GM12874 (cell line): ENCODE results near the gene TBK1.

Experiments
- TF ChIP-seq, protein P1 (sequence below): IDR thresholded peaks from 2 replicates; pipeline ENCODE4 v1.5.1; 2011; ENCODE audit warnings: low read depth, mild to moderate bottlenecking, control low read depth, low read length, moderate library complexity; ENCODE audit not compliant: insufficient read depth

Gene TBK1

DNA sequence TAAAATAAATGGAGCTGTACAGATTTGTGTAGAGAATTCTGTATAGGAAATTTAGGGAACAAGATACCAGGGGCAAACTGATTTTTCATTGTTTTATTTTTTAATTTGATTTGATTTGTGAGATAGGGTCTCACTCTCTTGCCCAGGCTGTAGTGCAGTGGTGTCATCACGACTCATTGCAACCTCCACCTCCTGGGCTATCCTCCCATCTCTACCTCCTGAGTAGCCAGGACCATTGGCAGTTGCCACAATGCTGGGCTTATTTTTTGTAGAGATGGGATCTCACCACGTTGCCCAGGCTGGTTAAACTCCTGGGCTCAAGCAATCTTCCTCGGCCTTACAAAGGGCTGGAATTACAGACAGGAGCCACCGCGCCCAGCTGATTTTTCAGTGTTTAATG is 18.0 kb upstream of the TBK1 start:
- TF ChIP-seq, protein P1, sequence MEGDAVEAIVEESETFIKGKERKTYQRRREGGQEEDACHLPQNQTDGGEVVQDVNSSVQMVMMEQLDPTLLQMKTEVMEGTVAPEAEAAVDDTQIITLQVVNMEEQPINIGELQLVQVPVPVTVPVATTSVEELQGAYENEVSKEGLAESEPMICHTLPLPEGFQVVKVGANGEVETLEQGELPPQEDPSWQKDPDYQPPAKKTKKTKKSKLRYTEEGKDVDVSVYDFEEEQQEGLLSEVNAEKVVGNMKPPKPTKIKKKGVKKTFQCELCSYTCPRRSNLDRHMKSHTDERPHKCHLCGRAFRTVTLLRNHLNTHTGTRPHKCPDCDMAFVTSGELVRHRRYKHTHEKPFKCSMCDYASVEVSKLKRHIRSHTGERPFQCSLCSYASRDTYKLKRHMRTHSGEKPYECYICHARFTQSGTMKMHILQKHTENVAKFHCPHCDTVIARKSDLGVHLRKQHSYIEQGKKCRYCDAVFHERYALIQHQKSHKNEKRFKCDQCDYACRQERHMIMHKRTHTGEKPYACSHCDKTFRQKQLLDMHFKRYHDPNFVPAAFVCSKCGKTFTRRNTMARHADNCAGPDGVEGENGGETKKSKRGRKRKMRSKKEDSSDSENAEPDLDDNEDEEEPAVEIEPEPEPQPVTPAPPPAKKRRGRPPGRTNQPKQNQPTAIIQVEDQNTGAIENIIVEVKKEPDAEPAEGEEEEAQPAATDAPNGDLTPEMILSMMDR: no peak

DNA sequence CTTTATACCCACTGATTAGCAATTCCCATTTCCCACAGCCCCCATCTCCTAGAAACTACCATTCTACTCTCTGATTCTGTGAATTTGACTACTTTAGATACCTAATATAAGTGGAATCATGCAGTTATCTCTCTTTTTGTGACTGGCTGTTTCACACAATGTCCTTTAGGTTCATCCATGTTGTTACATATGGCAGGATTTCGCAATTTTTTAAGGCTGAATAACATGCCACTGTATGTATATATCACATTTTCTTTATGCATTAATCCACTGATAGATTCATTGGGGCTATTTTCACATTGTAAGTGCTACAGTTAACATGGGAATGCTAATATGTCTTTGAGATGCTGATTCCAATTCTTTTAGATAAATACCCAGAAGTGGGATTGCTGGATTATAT is 11.8 kb upstream of the TBK1 start:
- TF ChIP-seq, protein P1: no peak

DNA sequence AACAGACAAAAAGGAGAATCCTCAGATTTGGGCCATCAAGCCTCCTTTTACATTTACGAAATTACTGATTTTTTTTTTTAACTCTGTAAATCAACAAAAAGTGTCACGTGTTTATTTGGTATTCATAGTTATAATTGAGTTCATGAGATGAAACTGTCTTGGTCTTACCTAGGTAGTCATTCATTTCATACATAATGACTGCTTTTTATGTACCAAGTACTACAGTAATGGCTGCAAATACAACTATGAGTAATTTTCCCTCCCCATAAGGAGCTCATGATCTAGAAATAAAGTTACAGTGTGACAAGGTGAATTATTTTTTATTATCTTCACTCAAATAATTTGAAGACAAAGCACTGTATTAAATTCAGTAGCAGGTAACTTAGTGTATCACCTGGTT is 6.4 kb upstream of the TBK1 start:
- TF ChIP-seq, protein P1: no peak

DNA sequence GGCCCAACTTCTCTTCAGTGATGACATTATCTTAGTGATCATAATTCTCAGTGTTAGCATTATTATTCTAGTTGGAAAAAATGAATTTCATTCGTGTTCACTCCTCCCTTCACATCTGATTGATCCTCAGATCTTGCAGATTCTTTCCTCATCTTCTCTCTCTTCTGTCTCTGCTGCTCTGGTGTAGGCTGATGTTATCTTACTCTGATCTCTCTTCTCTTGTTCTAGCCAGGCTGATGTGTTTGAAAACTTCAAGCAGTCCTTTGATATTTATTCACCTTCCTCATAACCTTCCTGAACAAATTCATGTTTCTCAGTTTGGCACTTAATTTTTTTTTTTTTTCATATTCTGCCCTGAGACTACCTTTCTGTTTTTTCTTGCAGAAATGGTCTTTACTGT is 5.6 kb upstream of the TBK1 start:
- TF ChIP-seq, protein P1: no peak

DNA sequence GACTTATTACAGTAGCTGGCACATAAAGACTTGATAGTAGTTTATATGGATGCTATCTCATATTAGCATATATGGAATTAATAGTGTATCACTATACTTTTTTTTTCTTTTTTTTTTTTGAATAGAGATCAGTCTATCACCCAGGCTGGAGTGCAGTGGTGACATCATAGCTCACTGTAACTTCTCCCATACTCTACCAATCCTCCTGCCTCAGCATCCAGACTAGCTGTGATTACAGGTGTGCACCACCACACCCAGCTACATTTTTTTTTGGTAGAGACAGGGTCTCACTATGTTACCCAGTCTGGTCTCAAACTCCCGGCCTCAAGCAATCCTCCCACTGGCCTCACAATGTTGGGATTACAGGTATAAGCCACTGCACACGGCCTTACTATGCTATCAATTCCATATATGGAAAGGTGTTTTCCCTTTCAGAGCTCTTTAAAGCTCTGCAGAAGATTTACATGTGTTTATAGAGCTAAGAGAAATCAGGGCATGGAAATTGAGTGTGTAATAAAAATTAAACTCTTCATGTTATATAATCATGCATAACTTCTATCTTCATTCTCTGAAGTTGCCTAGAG is 1.8 kb upstream of the TBK1 start:
- TF ChIP-seq, protein P1: no peak

DNA sequence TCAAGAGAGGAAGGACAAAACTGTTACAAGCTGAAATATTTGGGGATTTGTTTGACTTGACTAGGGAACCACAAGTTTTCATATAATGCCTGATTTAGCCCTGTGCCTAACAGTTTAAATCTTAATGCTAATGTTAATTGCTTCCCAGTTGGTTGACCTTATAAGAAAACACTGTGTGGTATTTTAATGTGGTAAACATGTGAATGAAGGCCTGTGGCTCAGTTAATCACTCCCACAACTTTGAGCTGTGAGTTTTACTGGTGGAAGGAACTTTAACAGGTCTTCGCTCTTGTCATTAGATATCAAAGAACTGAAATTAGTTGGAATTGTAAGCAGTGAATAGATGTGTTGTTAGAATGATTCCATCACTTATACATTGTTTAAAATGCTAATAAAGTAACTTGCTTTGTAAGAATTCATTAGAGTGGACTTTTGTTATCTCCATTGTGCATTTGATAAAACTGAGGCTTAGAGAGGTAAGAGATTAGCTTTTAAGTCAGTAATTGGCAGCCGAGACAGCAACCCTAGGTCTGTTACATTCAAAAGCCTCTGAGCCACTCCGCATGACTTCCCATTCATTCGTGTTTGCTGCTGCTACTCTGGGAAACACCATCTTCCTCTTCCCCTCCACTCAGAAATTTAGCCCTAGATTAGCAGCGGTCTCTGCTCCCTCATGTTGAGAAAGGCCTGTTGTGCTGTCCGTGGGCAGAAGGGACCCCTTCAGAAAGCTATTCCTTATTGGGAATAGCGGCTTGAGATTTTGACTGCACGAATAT is 1.0 kb upstream of the TBK1 start:
- TF ChIP-seq, protein P1: no peak

DNA sequence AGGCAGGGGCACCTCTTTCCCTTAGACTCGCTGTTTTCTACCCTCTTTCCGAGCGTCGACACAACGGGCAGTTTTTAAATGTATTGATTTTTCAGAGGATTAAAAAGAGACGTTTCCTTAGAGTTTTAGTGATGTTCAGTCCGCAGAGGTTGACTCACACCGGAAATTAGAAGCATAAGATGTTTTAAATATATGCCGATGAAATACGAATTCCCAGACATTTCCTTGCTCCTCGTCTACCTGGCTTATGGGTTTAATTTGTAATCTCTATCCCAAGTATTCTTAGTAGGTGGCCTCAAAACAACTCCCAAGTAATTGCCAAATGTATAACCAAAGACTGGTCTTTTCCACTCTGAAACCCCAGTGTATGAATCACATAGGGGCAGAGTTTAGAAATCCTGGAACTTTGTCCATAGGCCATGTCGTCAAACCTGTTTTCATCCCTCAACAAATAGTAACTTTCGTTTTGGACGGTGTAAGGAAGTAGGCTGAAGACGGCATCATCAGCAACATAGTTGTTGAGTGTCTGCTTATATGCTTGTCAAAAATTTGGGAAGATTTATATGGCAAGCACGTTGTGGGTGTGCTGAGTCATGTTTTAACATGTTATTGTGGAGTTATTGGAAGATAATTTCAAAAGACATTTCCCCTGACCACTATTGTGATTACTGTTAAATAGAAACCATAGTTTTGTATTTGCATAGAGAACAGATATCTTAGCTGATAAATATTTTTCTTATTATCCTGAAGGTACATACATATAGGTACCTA is 824 bp downstream of the TBK1 start:
- TF ChIP-seq, protein P1: no peak
